Neuronal stem cell (in vitro differentiated cells): ENCODE measurements around the gene SCRN2.

Experiments
- DNase-seq: peaks from one replicate; pipeline ENCODE4 v3.0.0-alpha.2; 2013; ENCODE audit warnings: low spot score
- H2AFZ ChIP-seq: one replicate; pipeline ENCODE4 v1.6.1; 2013; ENCODE audit warnings: mild to moderate bottlenecking, low read length, inconsistent platforms
- H2AK5ac ChIP-seq: 2 replicates; pipeline ENCODE4 v1.6.1; 2013; ENCODE audit warnings: low read depth, mild to moderate bottlenecking, inconsistent platforms, low read length, moderate library complexity, mixed read lengths
- H2BK120ac ChIP-seq: 2 replicates; pipeline ENCODE4 v1.6.1; 2013; ENCODE audit warnings: low read depth, mild to moderate bottlenecking, inconsistent platforms, low read length, moderate library complexity, mixed read lengths
- H2BK12ac ChIP-seq: one replicate; pipeline ENCODE4 v1.6.1; 2013; ENCODE audit warnings: low read length, inconsistent platforms
- H2BK15ac ChIP-seq: 2 replicates; pipeline ENCODE4 v1.6.1; 2013; ENCODE audit warnings: mild to moderate bottlenecking, low read length, inconsistent platforms, mixed read lengths
- H2BK5ac ChIP-seq: one replicate; pipeline ENCODE4 v1.6.1; 2013; ENCODE audit warnings: inconsistent platforms, mild to moderate bottlenecking, low read length, moderate library complexity
- H3K14ac ChIP-seq: one replicate; pipeline ENCODE4 v1.6.1; 2013; ENCODE audit warnings: low read length, inconsistent platforms
- H3K18ac ChIP-seq: 2 replicates; pipeline ENCODE4 v1.6.1; 2013; ENCODE audit warnings: low read length, inconsistent platforms
- H3K23ac ChIP-seq: 2 replicates; pipeline ENCODE4 v1.6.1; 2013; ENCODE audit warnings: low read depth, mild to moderate bottlenecking, mixed read lengths, low read length, inconsistent platforms; ENCODE audit not compliant: poor library complexity
- H3K27ac ChIP-seq: replicated peaks from 3 replicates; pipeline ENCODE4 v1.5.1; 2013; ENCODE audit warnings: low read length, inconsistent platforms
- H3K27me3 ChIP-seq, 3 experiments: 2 replicates each; pipeline ENCODE4 v1.6.1; 2013; ENCODE audit warnings: low read length in 3 of 3, mild to moderate bottlenecking in 2 of 3, inconsistent platforms in 1 of 3, low read depth in 1 of 3, mixed read lengths in 1 of 3, moderate library complexity in 1 of 3; ENCODE audit not compliant: control insufficient read depth in 3 of 3, insufficient read depth in 3 of 3
- H3K36me3 ChIP-seq, 2 donors: replicated peaks in 1 of 2; 2 replicates each; pipeline ENCODE4 v1.6.1; 2013; ENCODE audit warnings: low read length in 2 of 2; ENCODE audit not compliant: control insufficient read depth in 2 of 2, insufficient read depth in 2 of 2
- H3K4ac ChIP-seq: 2 replicates; pipeline ENCODE4 v1.6.1; 2013; ENCODE audit warnings: inconsistent platforms, mild to moderate bottlenecking, low read length, moderate library complexity
- H3K4me1 ChIP-seq, 2 donors: 1 replicate in 1 of 2; 2 replicates in 1 of 2; pipeline ENCODE4 v1.6.1; 2013; ENCODE audit warnings: low read length in 2 of 2, low read depth in 1 of 2; ENCODE audit not compliant: control insufficient read depth in 2 of 2, insufficient read depth in 1 of 2
- H3K4me2 ChIP-seq: one replicate; pipeline ENCODE4 v1.6.1; 2013; ENCODE audit warnings: mild to moderate bottlenecking, low read length, inconsistent platforms; ENCODE audit not compliant: insufficient read depth, poor library complexity, severe bottlenecking
- H3K4me3 ChIP-seq, 2 donors: 2 replicates each; pipeline ENCODE4 v1.5.1; 2013; ENCODE audit warnings: low read length in 2 of 2, mild to moderate bottlenecking in 2 of 2, inconsistent platforms in 1 of 2, moderate library complexity in 1 of 2
- H3K79me1 ChIP-seq: one replicate; pipeline ENCODE4 v1.6.1; 2013; ENCODE audit warnings: low read depth, mild to moderate bottlenecking, inconsistent platforms, low read length, moderate library complexity
- H3K9ac ChIP-seq: one replicate; pipeline ENCODE4 v1.6.1; 2013; ENCODE audit warnings: mild to moderate bottlenecking, low read depth, low read length, inconsistent platforms; ENCODE audit not compliant: poor library complexity
- H3K9me3 ChIP-seq, 2 donors: replicated peaks in 1 of 2; 2 replicates each; pipeline versions ENCODE3 to v1.6.1; 2013; ENCODE audit warnings: low read length in 2 of 2, mild to moderate bottlenecking in 2 of 2, inconsistent platforms in 1 of 2, low read depth in 1 of 2, mixed read lengths in 1 of 2, moderate library complexity in 1 of 2; ENCODE audit not compliant: control insufficient read depth in 2 of 2, insufficient read depth in 1 of 2
- H4K8ac ChIP-seq: one replicate; pipeline ENCODE4 v1.6.1; 2013; ENCODE audit warnings: low read depth, mild to moderate bottlenecking, inconsistent platforms, low read length, moderate library complexity
- H4K91ac ChIP-seq: one replicate; pipeline ENCODE4 v1.6.1; 2013; ENCODE audit warnings: low read length, low read depth, mild to moderate bottlenecking, inconsistent platforms; ENCODE audit not compliant: poor library complexity
- WGBS, 2 donors: extraction: QIAGEN DNeasy Blood & Tissue Kit; methylation state at CpG; one replicate each; pipeline ENCODE4 v1.1.7; 2013; ENCODE audit warnings: missing lambda C conversion rate in 2 of 2, mixed read lengths in 1 of 2; ENCODE audit not compliant: insufficient read length in 2 of 2, insufficient replicate concordance in 1 of 2; ENCODE audit errors: extremely low coverage in 2 of 2; 5-methylcytosine and 5-hydroxymethylcytosine counted together

The SCRN2 gene

GRCh38 chr17:47878203-47879027 lies 37.3 kb upstream of the SCRN2 start:
- Histone ChIP-seq H2BK120ac (no peak overlapping the region), H3K4me2 (no peak overlapping the region), H4K8ac (no peak overlapping the region), H2AFZ (no peak overlapping the region), H3K18ac (no peak overlapping the region), H2AK5ac (peak overlapping the region; percentile 64), H3K23ac (no peak overlapping the region), H3K4ac (no peak overlapping the region), H2BK5ac (no peak overlapping the region), H2BK12ac (no peak overlapping the region), H3K27ac (no peak overlapping the region), H2BK15ac (no peak overlapping the region), H3K27me3 (peaks cover 0 to 83% (median 3%) of the 10 kb centered on the region in 3 experiments), H3K4me3 (no peak overlapping the region), H3K36me3 (no peaks in the 10 kb centered on the region), H3K14ac (no peak overlapping the region), H4K91ac (no peak overlapping the region), H3K79me1 (no peaks in the 10 kb centered on the region), H3K4me1 (peaks cover 0 to 10% of the 10 kb centered on the region in 2 donors), H3K9ac (no peak overlapping the region), H3K9me3 (no peaks in the 10 kb centered on the region)
- no CpG with 5 or more reads among the region's 10 CpGs for WGBS, 2 donors
- DNase-seq = no peak

GRCh38 chr17:47877368-47878034 lies 36.4 kb upstream of the SCRN2 start:
- H2BK12ac ChIP-seq = no peak overlapping the region
- H2BK15ac ChIP-seq = no peak overlapping the region
- H3K79me1 ChIP-seq = no peaks in the 10 kb centered on the region
- no peak overlapping the region for H2BK120ac ChIP-seq
- H3K27me3 ChIP-seq = peaks cover 0 to 84% (median 13%) of the 10 kb centered on the region in 3 experiments
- no peak overlapping the region for H3K18ac ChIP-seq
- no peak overlapping the region for H3K4me3 ChIP-seq
- no CpG with 5 or more reads among the region's 9 CpGs for WGBS, 2 donors
- H3K14ac ChIP-seq = no peak overlapping the region
- H2AK5ac ChIP-seq = no peak overlapping the region
- H2BK5ac ChIP-seq = no peak overlapping the region
- no peak overlapping the region for H3K4me2 ChIP-seq
- no peak for DNase-seq
- H3K9me3 ChIP-seq = no peaks in the 10 kb centered on the region
- no peak overlapping the region for H2AFZ ChIP-seq
- H3K36me3 ChIP-seq = no peaks in the 10 kb centered on the region
- no peak overlapping the region for H3K23ac ChIP-seq
- H3K4me1 ChIP-seq = peaks cover 0 to 16% of the 10 kb centered on the region in 2 donors
- H3K9ac ChIP-seq = no peak overlapping the region
- no peak overlapping the region for H3K4ac ChIP-seq
- H3K27ac ChIP-seq = no peak overlapping the region
- H4K91ac ChIP-seq = no peak overlapping the region
- no peak overlapping the region for H4K8ac ChIP-seq

DNA sequence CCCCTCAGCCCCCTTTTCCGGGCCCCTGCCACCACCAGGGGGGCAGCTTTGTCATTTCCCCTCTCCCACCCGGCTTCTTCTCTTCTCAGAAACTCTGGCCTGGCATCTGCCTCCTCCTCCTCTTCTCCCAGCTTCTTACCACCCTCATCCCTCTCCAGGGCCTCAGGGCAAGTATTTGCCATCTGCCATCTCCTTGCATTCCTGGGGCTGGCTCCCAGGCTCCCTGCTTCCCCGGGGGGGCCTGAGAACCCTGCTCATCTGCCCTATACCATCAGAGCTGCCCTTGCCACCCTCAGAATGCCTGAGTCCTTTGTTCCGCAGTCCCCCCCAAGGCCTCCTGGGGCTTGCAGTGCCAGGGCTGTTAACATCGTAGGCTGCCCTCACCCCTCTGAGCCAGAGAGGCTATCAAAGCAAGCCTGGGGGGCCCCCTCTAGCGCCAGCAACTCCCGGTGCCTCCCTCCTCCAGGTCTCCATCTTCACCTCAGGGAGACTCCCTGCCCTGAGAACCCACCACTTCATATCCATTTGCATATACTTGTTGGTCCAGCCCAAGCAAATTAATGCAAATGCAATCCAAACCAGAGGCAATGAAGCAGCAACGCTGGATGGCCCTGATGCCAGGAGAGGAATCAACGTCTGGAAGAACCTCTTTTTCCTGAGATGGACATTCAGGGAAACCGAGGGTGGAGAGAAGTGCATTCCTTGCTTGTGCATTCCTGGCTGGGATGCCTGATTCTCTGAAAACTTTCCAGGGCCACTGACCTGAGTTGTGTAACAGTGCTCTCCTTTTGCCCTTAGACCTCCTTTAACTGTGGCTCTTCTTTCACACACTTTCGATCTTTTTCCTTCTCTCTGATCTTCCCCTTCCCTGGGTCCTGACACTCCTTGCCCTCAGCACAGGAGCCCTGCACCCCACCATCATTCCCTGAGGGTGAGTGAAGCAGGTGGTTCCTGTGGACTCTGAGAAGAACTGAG lies 34.2 kb upstream of the SCRN2 start:
- no peaks in the 10 kb centered on the region for H3K79me1 ChIP-seq
- H2AFZ ChIP-seq = no peak overlapping the region
- no peak for DNase-seq
- H4K8ac ChIP-seq = no peak overlapping the region
- H3K9me3 ChIP-seq = no peaks in the 10 kb centered on the region
- H3K9ac ChIP-seq = peak overlapping the region; percentile 25
- no peak overlapping the region for H3K27ac ChIP-seq
- no CpG with 5 or more reads among the region's 11 CpGs for WGBS, 2 donors
- no peak overlapping the region for H2BK15ac ChIP-seq
- no peak overlapping the region for H2BK120ac ChIP-seq
- H3K4me3 ChIP-seq = no peak overlapping the region
- H2BK5ac ChIP-seq = no peak overlapping the region
- H2AK5ac ChIP-seq = peak overlapping the region; percentile 81
- H3K4me2 ChIP-seq = no peak overlapping the region
- H3K4me1 ChIP-seq = peaks cover 0 to 17% of the 10 kb centered on the region in 2 donors
- H3K4ac ChIP-seq = no peak overlapping the region
- H3K18ac ChIP-seq = peak overlapping the region; percentile 48
- H4K91ac ChIP-seq = no peak overlapping the region
- no peak overlapping the region for H3K23ac ChIP-seq
- H3K36me3 ChIP-seq = no peaks in the 10 kb centered on the region
- H3K27me3 ChIP-seq = peaks cover 0 to 91% (median 19%) of the 10 kb centered on the region in 3 experiments
- H2BK12ac ChIP-seq = no peak overlapping the region
- H3K14ac ChIP-seq = no peak overlapping the region
